Loucy (cell line): ENCODE measurements around the gene EIF4EBP2.

Experiments
- H2AFZ ChIP-seq: fragments of 200-600 bp; sonication (generic); 2 replicates; pipeline ENCODE4 v1.6.0; 2016; ENCODE audit warnings: antibody characterized with exemption, mild to moderate bottlenecking, low read length, moderate library complexity
- H3F3A ChIP-seq: fragments of 200-600 bp; 2 replicates; pipeline ENCODE4 v1.6.0; 2016; ENCODE audit warnings: antibody characterized with exemption, low read depth, mild to moderate bottlenecking
- H3K27me3 ChIP-seq: fragments of 200-600 bp; sonication (generic); 2 replicates; pipeline ENCODE4 v1.6.1; 2014; ENCODE audit warnings: low read length, mild to moderate bottlenecking; ENCODE audit not compliant: insufficient read depth, poor library complexity, severe bottlenecking
- H3K36me3 ChIP-seq: fragments of 200-600 bp; sonication (generic); 2 replicates; pipeline ENCODE4 v1.6.1; 2016; ENCODE audit warnings: low read length; ENCODE audit not compliant: insufficient read depth
- H3K4me1 ChIP-seq: fragments of 200-600 bp; sonication (generic); 2 replicates; pipeline ENCODE4 v1.5.1; 2014; ENCODE audit warnings: low read length, mild to moderate bottlenecking; ENCODE audit not compliant: insufficient read depth, poor library complexity, severe bottlenecking
- H3K4me2 ChIP-seq: fragments of 200-600 bp; sonication (generic); 2 replicates; pipeline ENCODE4 v1.6.0; 2014; ENCODE audit warnings: antibody characterized with exemption, low read length, low read depth, mild to moderate bottlenecking; ENCODE audit not compliant: poor library complexity, severe bottlenecking
- H3K4me3 ChIP-seq: fragments of 200-600 bp; sonication (generic); 2 replicates; pipeline ENCODE4 v1.5.1; 2014; ENCODE audit warnings: low read length, mild to moderate bottlenecking, mixed read lengths; ENCODE audit not compliant: poor library complexity, severe bottlenecking
- H3K79me2 ChIP-seq: fragments of 200-600 bp; sonication (generic); 2 replicates; pipeline ENCODE4 v1.6.1; 2014; ENCODE audit warnings: low read length; ENCODE audit not compliant: insufficient read depth
- H3K9ac ChIP-seq: fragments of 200-600 bp; sonication (generic); 2 replicates; pipeline ENCODE4 v1.6.0; 2014; ENCODE audit warnings: mild to moderate bottlenecking, low read depth, low read length, moderate library complexity; ENCODE audit not compliant: poor library complexity, severe bottlenecking
- H3K9me2 ChIP-seq: fragments of 200-600 bp; sonication (generic); replicated peaks from 2 replicates; pipeline ENCODE4 v1.6.1; 2016; ENCODE audit warnings: low read depth, low read length, mixed read lengths
- H3K9me3 ChIP-seq: fragments of 200-600 bp; sonication (generic); 2 replicates; pipeline ENCODE4 v1.6.1; 2014; ENCODE audit warnings: mild to moderate bottlenecking, antibody characterized with exemption, low read length, low read depth; ENCODE audit not compliant: insufficient read depth
- H4K20me1 ChIP-seq: fragments of 200-600 bp; sonication (generic); 2 replicates; pipeline ENCODE4 v1.6.0; 2014; ENCODE audit warnings: antibody characterized with exemption, low read length, mild to moderate bottlenecking; ENCODE audit not compliant: insufficient read depth, poor library complexity, severe bottlenecking
- EZH2phosphoT487 ChIP-seq: fragments of 200-600 bp; IDR thresholded peaks from 2 replicates; pipeline ENCODE4 v1.6.1; 2018; ENCODE audit warnings: antibody characterized with exemption, mild to moderate bottlenecking, moderate library complexity, borderline replicate concordance
- TF ChIP-seq, protein P1 (sequence below): fragments of 200-600 bp; sonication (generic); conservative IDR thresholded peaks from 2 replicates; pipeline ENCODE4 v1.5.1; 2014; ENCODE audit warnings: mild to moderate bottlenecking, antibody characterized with exemption, low read length

The EIF4EBP2 gene

DNA sequence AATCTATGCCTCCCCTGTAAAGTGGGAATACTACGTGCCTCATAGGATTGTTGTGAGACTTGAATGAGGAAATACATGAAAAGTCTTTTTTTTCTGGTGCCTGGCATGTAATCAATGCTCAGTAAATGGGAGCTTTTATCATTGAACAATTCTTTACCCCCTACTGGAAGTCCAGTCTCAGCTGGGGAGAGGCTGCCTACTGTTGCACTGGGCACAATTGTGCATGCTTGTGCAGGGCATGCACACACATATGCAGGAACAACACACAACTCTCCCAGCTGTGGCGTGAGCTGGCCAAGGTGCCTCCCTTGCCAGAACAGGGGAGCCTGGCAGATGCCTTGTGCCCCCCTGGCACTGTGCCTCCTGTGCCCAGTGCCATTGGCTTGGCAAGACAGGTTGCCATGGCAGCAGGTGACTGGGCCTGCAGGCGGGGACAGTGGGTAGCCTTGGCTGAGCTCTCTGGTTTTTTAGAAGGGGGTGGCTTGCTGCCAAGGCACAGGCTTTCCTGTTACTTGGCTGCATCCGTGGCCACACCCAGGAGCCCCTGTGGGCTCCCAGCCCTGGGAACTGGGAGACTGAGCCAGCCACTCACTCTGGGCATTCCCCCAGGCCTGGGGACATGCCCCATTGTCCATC lies 58.5 kb downstream of the EIF4EBP2 start:
- no peak overlapping the region for H2AFZ ChIP-seq
- no peak for TF ChIP-seq EZH2phosphoT487
- TF ChIP-seq, protein P1, sequence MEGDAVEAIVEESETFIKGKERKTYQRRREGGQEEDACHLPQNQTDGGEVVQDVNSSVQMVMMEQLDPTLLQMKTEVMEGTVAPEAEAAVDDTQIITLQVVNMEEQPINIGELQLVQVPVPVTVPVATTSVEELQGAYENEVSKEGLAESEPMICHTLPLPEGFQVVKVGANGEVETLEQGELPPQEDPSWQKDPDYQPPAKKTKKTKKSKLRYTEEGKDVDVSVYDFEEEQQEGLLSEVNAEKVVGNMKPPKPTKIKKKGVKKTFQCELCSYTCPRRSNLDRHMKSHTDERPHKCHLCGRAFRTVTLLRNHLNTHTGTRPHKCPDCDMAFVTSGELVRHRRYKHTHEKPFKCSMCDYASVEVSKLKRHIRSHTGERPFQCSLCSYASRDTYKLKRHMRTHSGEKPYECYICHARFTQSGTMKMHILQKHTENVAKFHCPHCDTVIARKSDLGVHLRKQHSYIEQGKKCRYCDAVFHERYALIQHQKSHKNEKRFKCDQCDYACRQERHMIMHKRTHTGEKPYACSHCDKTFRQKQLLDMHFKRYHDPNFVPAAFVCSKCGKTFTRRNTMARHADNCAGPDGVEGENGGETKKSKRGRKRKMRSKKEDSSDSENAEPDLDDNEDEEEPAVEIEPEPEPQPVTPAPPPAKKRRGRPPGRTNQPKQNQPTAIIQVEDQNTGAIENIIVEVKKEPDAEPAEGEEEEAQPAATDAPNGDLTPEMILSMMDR = no peak
- no peaks in the 10 kb centered on the region for H3K9me3 ChIP-seq
- no peaks in the 10 kb centered on the region for H3K27me3 ChIP-seq
- H3K79me2 ChIP-seq = no peaks in the 10 kb centered on the region
- no peaks in the 10 kb centered on the region for H3K36me3 ChIP-seq
- no peak overlapping the region for H3K9ac ChIP-seq
- H4K20me1 ChIP-seq = no peaks in the 10 kb centered on the region
- no peaks in the 10 kb centered on the region for H3F3A ChIP-seq
- H3K9me2 ChIP-seq = no peaks in the 10 kb centered on the region
- no peak overlapping the region for H3K4me2 ChIP-seq
- H3K4me1 ChIP-seq = no peaks in the 10 kb centered on the region
- no peak overlapping the region for H3K4me3 ChIP-seq

DNA sequence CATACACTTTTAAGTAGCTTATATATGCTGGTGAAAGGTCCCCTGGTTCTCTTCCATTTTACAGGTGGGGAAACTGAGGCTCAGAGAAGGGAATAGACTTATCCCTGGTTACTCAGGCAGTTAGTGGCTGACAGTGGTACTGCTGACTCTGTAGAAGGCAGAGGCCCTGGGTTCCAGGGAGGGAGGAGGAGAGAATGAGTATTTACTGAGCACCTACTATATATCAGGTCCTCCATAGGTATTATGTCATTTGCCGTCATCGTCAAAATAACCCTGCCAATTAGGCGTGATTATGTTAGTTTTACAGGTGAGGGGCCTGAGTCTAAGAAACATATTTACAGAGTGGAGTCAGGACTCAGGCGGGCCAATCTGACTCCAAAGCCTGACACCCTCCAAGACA lies 61.3 kb downstream of the EIF4EBP2 start:
- Histone ChIP-seq H4K20me1 (no peaks in the 10 kb centered on the region), H3K27me3 (no peaks in the 10 kb centered on the region), H3K4me3 (no peak overlapping the region), H3K9me3 (no peaks in the 10 kb centered on the region), H3K4me2 (no peak overlapping the region), H3K9ac (no peak overlapping the region), H3F3A (no peaks in the 10 kb centered on the region), H3K9me2 (no peaks in the 10 kb centered on the region), H2AFZ (no peak overlapping the region), H3K4me1 (no peaks in the 10 kb centered on the region), H3K79me2 (no peaks in the 10 kb centered on the region), H3K36me3 (no peaks in the 10 kb centered on the region)
- TF ChIP-seq, protein P1 = no peak
- no peak for TF ChIP-seq EZH2phosphoT487

DNA sequence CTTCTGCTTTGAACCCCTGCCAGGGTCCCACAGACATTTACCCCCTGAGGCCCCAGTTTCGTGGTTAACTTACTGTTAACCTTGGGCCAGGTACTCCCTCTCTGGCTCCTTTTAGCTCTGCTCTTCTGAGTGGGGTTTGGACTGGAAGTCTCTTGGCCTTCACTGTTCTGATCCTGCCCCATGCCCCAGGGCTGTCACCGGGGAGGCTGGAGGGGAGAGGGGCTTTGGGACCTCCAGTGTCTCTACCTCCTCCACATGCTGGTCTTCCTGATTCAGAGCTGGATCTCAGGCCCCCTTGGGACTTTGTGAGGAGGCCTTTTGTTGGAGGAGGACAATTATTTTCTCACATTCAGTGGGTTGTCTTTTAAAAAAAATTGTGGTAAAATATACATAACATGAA lies 61.9 kb downstream of the EIF4EBP2 start:
- Histone ChIP-seq H3K36me3 (no peaks in the 10 kb centered on the region), H2AFZ (no peak overlapping the region), H3K4me1 (no peaks in the 10 kb centered on the region), H3K27me3 (no peaks in the 10 kb centered on the region), H3K4me3 (no peak overlapping the region), H3K9me3 (no peaks in the 10 kb centered on the region), H3K9ac (no peak overlapping the region), H3F3A (no peaks in the 10 kb centered on the region), H3K4me2 (no peak overlapping the region), H4K20me1 (no peaks in the 10 kb centered on the region), H3K9me2 (no peaks in the 10 kb centered on the region), H3K79me2 (no peaks in the 10 kb centered on the region)
- TF ChIP-seq EZH2phosphoT487 = no peak
- TF ChIP-seq, protein P1 = no peak
